Thyroid gland (tissue), 4 donors: ENCODE data around the gene PARD3B. TPM values are rescaled to one million over a fixed set of nuclear protein-coding genes. Genes with fewer than 3 reads are reported as not detected.

Experiments used
- DNase-seq, 2 donors: peaks; one replicate each; pipeline ENCODE4 v3.0.0-alpha.2; 2019
- H3K27ac ChIP-seq, 3 donors: fragments of 200-600 bp; sonication (generic); 1 replicate in 2 of 3; 2 replicates in 1 of 3; pipeline ENCODE4 v1.5.1; 2016 to 2019; ENCODE audit warnings: mild to moderate bottlenecking in 1 of 3, moderate library complexity in 1 of 3
- H3K27me3 ChIP-seq: fragments of 200-600 bp; sonication (generic); one replicate; pipeline ENCODE4 v1.5.1; 2019
- H3K36me3 ChIP-seq, 2 donors: fragments of 200-600 bp; sonication (generic); one replicate each; pipeline ENCODE4 v1.5.1; 2016 to 2019
- H3K4me1 ChIP-seq, 2 donors: fragments of 200-600 bp; sonication (generic); one replicate each; pipeline ENCODE4 v1.5.1; 2017 to 2019
- H3K4me3 ChIP-seq, 3 donors: fragments of 200-600 bp; sonication (generic); replicated peaks in 1 of 3; 1 replicate in 2 of 3; 2 replicates in 1 of 3; pipeline ENCODE4 v1.5.1; 2016; ENCODE audit warnings: mild to moderate bottlenecking in 1 of 3
- H3K9me3 ChIP-seq: fragments of 200-600 bp; sonication (generic); one replicate; pipeline ENCODE4 v1.5.1; 2017
- POLR2A ChIP-seq, 2 donors: fragments of 450-650 bp; IDR thresholded peaks; one replicate each; pipeline ENCODE4 v1.6.1; 2017; ENCODE audit warnings: antibody characterized with exemption in 2 of 2, mild to moderate bottlenecking in 2 of 2, moderate library complexity in 1 of 2
- WGBS, 2 donors: methylation state at CpG; one replicate each; pipeline ENCODE4 v1.1.5; 2017; 5-methylcytosine and 5-hydroxymethylcytosine counted together
- intact Hi-C: fragments of 100-400 bp; cut with DNase I; formaldehyde crosslinking; loops from one replicate; pipeline ENCODE4 v1.15.1; 2023
- total RNA-seq, 4 donors: library from RNA; depleted of rRNA; stranded (reverse); fragments of >200 nt; gene quantifications; one replicate each; pipeline ENCODE4 v1.2.3, GENCODE V29; 2016
- TF ChIP-seq, protein P1 (sequence below), 6 experiments: fragments of 200-600 bp in 3 of 6; fragments of 450-650 bp in 3 of 6; sonication (generic) in 3 of 6; IDR thresholded peaks; one replicate each; pipeline ENCODE4 v1.5.1; 2016 to 2019; ENCODE audit warnings: antibody characterized with exemption in 6 of 6, mild to moderate bottlenecking in 2 of 6, inconsistent platforms in 1 of 6, moderate library complexity in 1 of 6

Gene PARD3B
- total RNA-seq, 4 donors from 2014 or later, result 27.0 to 43.4 (median 34.6) TPM

DNA sequence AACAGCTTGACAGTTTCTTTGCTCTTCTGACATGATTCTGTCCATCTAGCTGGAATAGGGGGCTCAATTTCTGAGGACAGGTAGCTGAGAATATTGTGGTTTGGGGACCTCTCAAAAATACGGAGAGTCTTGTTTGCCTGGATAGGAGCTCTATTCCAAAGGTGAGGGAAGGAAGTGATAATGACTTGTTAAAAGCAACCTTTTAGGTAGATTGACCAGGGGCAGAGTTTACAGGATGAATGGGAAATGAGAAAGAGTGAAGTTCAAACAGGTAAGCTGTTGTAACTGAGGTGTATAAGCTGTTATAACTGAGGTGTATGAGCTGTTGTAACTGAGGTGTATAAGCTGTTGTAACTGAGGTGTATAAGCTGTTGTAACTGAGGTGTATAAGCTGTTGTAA is 25.1 kb downstream of the PARD3B start:
- TF ChIP-seq, protein P1, sequence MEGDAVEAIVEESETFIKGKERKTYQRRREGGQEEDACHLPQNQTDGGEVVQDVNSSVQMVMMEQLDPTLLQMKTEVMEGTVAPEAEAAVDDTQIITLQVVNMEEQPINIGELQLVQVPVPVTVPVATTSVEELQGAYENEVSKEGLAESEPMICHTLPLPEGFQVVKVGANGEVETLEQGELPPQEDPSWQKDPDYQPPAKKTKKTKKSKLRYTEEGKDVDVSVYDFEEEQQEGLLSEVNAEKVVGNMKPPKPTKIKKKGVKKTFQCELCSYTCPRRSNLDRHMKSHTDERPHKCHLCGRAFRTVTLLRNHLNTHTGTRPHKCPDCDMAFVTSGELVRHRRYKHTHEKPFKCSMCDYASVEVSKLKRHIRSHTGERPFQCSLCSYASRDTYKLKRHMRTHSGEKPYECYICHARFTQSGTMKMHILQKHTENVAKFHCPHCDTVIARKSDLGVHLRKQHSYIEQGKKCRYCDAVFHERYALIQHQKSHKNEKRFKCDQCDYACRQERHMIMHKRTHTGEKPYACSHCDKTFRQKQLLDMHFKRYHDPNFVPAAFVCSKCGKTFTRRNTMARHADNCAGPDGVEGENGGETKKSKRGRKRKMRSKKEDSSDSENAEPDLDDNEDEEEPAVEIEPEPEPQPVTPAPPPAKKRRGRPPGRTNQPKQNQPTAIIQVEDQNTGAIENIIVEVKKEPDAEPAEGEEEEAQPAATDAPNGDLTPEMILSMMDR (IDR thresholded peaks at IDR 0.05), result no peak
- no peak for TF ChIP-seq POLR2A (IDR thresholded peaks at IDR 0.05)
- Histone ChIP-seq H3K4me1 (no peaks in the 10 kb centered on the region), H3K27ac (no peak overlapping the region), H3K4me3 (no peak overlapping the region), H3K36me3 (no peaks in the 10 kb centered on the region), H3K27me3 (no peaks in the 10 kb centered on the region), H3K9me3 (no peaks in the 10 kb centered on the region)
- WGBS, 2 donors, result 95% methylated on average over 1 of the region's 1 CpG
- no peak for DNase-seq
- intact Hi-C loops, result no loop called here

DNA sequence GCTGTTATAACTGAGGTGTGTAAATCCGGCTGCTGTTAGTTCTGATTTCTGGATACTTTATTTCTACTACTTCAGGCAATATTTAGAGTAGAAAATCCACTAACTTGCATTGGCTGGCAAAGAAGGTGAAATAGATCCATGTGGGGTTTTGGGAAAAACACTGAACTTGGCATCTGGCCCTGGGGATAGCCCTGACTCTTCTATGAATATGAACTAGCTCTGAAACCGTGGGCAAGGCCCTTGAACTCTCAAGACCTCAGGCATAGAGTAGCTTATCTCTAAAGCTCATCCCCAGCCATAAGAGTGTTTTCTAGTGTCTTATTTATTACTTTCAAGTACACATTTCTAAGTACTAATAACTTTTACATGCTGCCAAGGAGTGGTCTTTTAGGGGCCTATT is 25.8 kb downstream of the PARD3B start:
- Histone ChIP-seq H3K27me3 (no peaks in the 10 kb centered on the region), H3K9me3 (no peaks in the 10 kb centered on the region), H3K4me1 (no peaks in the 10 kb centered on the region), H3K4me3 (no peak overlapping the region), H3K36me3 (no peaks in the 10 kb centered on the region), H3K27ac (no peak overlapping the region)
- 64 to 76% methylated on average over 2 of the region's 2 CpGs for WGBS, 2 donors
- DNase-seq, result no peak
- intact Hi-C loops, result no loop called here
- TF ChIP-seq, protein P1 (IDR thresholded peaks at IDR 0.05), result no peak
- no peak for TF ChIP-seq POLR2A (IDR thresholded peaks at IDR 0.05)

- H3K9me3 ChIP-seq, result no peaks in the 10 kb centered on the region
- H3K4me3 ChIP-seq, result no peak overlapping the region
- intact Hi-C loops, result no loop called here
- H3K36me3 ChIP-seq, result no peaks in the 10 kb centered on the region
- no peak overlapping the region for H3K27ac ChIP-seq
- no peaks in the 10 kb centered on the region for H3K4me1 ChIP-seq
- no peak for DNase-seq
- no peaks in the 10 kb centered on the region for H3K27me3 ChIP-seq
- 92 to 95% methylated on average over 2 of the region's 2 CpGs for WGBS, 2 donors
- no peak for TF ChIP-seq POLR2A (IDR thresholded peaks at IDR 0.05)
- TF ChIP-seq, protein P1 (IDR thresholded peaks at IDR 0.05), result no peak
These were observed 26.6 kb downstream of the PARD3B start for GRCh38 chr2:204571911-204572310.

GRCh38 chr2:204573221-204573620 is 27.9 kb downstream of the PARD3B start:
- no peaks in the 10 kb centered on the region for H3K9me3 ChIP-seq
- no peaks in the 10 kb centered on the region for H3K36me3 ChIP-seq
- H3K4me3 ChIP-seq, result no peak overlapping the region
- 95 to 96% methylated on average over 2 of the region's 2 CpGs for WGBS, 2 donors
- H3K27ac ChIP-seq, result no peak overlapping the region
- no peak for TF ChIP-seq POLR2A (IDR thresholded peaks at IDR 0.05)
- TF ChIP-seq, protein P1 (IDR thresholded peaks at IDR 0.05), result no peak
- no peak for DNase-seq
- intact Hi-C loops, result no loop called here
- H3K27me3 ChIP-seq, result no peaks in the 10 kb centered on the region
- no peaks in the 10 kb centered on the region for H3K4me1 ChIP-seq

- no peak overlapping the region for H3K27ac ChIP-seq
- H3K4me1 ChIP-seq, result no peaks in the 10 kb centered on the region
- intact Hi-C loops, result no loop called here
- no peaks in the 10 kb centered on the region for H3K36me3 ChIP-seq
- no peaks in the 10 kb centered on the region for H3K9me3 ChIP-seq
- DNase-seq, result no peak
- H3K4me3 ChIP-seq, result no peak overlapping the region
- H3K27me3 ChIP-seq, result no peaks in the 10 kb centered on the region
- no peak for TF ChIP-seq POLR2A (IDR thresholded peaks at IDR 0.05)
- TF ChIP-seq, protein P1 (IDR thresholded peaks at IDR 0.05), result no peak
- 90 to 91% methylated on average over 4 of the region's 4 CpGs for WGBS, 2 donors
These were observed 29.2 kb downstream of the PARD3B start for GRCh38 chr2:204574486-204574885.
